HCT116 (cell line): ENCODE data around the gene CCDC192.

Source experiments
- CBX3 ChIP-seq: IDR thresholded peaks from 2 replicates; pipeline ENCODE4 v1.6.1; 2012; ENCODE audit warnings: low read depth
- CEBPB ChIP-seq: IDR thresholded peaks from 2 replicates; pipeline ENCODE4 v1.6.1; 2012; ENCODE audit warnings: low read depth
- CTCF ChIP-seq, 3 experiments: fragments of 200-600 bp in 1 of 3; sonication (generic) in 1 of 3; IDR thresholded peaks in 2 of 3; conservative IDR thresholded peaks in 1 of 3; 2 replicates each; pipeline ENCODE4 v1.5.1; 2012 to 2017; ENCODE audit warnings: low read depth in 2 of 3, low read length in 2 of 3, antibody characterized with exemption in 1 of 3, borderline replicate concordance in 1 of 3, control low read depth in 1 of 3, mild to moderate bottlenecking in 1 of 3, mixed read lengths in 1 of 3, mixed run types in 1 of 3, moderate library complexity in 1 of 3; ENCODE audit not compliant: insufficient read depth in 1 of 3
- ELF1 ChIP-seq: IDR thresholded peaks from 2 replicates; pipeline ENCODE4 v1.6.1; 2012; ENCODE audit warnings: low read depth, borderline replicate concordance
- EZH2 ChIP-seq: fragments of 200-600 bp; sonication (generic); IDR thresholded peaks from 2 replicates; pipeline ENCODE4 v1.6.1; 2017; ENCODE audit warnings: antibody characterized with exemption, mixed run types
- EZH2phosphoT487 ChIP-seq: fragments of 200-600 bp; IDR thresholded peaks from 2 replicates; pipeline ENCODE4 v1.6.1; 2018; ENCODE audit warnings: antibody characterized with exemption, borderline replicate concordance
- JUND ChIP-seq: IDR thresholded peaks from 2 replicates; pipeline ENCODE4 v1.6.1; 2012
- POLR2A ChIP-seq: IDR thresholded peaks from 2 replicates; pipeline ENCODE4 v1.7.0; 2011; ENCODE audit warnings: borderline replicate concordance; ENCODE audit not compliant: insufficient read depth, insufficient read length; ENCODE audit errors: extremely low read depth
- POLR2AphosphoS5 ChIP-seq: IDR thresholded peaks from 2 replicates; pipeline ENCODE4 v1.6.1; 2011; ENCODE audit warnings: mild to moderate bottlenecking, low read depth, low read length, moderate library complexity
- SIN3A ChIP-seq: IDR thresholded peaks from 2 replicates; pipeline ENCODE4 v1.6.1; 2012; ENCODE audit warnings: low read depth
- TCF7L2 ChIP-seq: IDR thresholded peaks from 2 replicates; pipeline ENCODE4 v1.7.0; 2011; ENCODE audit warnings: borderline replicate concordance, inconsistent platforms; ENCODE audit not compliant: insufficient read depth, insufficient read length; ENCODE audit errors: extremely low read depth
- YY1 ChIP-seq: IDR thresholded peaks from 2 replicates; pipeline ENCODE4 v1.6.1; 2011; ENCODE audit warnings: low read length, low read depth, moderate library complexity, mild to moderate bottlenecking; ENCODE audit not compliant: insufficient replicate concordance; ENCODE audit errors: extremely low read depth
- ZFX ChIP-seq: fragments of 450-650 bp; IDR thresholded peaks from 2 replicates; pipeline ENCODE4 v1.6.1; 2017
- TF ChIP-seq, protein P1 (sequence below): IDR thresholded peaks from 2 replicates; pipeline ENCODE4 v1.6.1; 2012

- TF ChIP-seq CTCF (IDR thresholded peaks at IDR 0.05 in 2 of 3, conservative IDR thresholded peaks at IDR 0.05 in 1 of 3; ENCODE audit: borderline replicate concordance in 1 of 3, insufficient read depth in 1 of 3, low read depth in 2 of 3, low read length in 2 of 3) (no peak), YY1 (no peak), POLR2AphosphoS5 (no peak), JUND (no peak), ELF1 (no peak), SIN3A (no peak), POLR2A (no peak), CBX3 (no peak), TCF7L2 (no peak), EZH2 (no peak), EZH2phosphoT487 (no peak), ZFX (no peak), CEBPB (no peak)
- TF ChIP-seq, protein P1, sequence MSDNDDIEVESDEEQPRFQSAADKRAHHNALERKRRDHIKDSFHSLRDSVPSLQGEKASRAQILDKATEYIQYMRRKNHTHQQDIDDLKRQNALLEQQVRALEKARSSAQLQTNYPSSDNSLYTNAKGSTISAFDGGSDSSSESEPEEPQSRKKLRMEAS: no peak
Observed at GRCh38 chr5:127839496-127840197, 136.5 kb downstream of the CCDC192 start.
